ENCODE measurements around the gene ILF2.
"Not testable (repeated sequence)": the region's sequence is repeated elsewhere in the genome, so short reads cannot be mapped to it uniquely, and the experiment has no call there.

ILF2 gene

GRCh38 chr1:153670859-153671627 is at the start of gene ILF2:
Gene ILF2, minus strand, starts transcription at chr1:153670993. Its CDS starts 71 bp downstream, at chr1:153670922.
- Histone ChIP-seq H3K9me3 (ENCODE audit: low read length) (no peaks in the 10 kb centered on the region), H3K9ac (ENCODE audit: low read length) (peak within 1 kb of the TSS; percentile 99), H3K4me1 (ENCODE audit: insufficient read depth, low read length) (peaks cover 13% of the 10 kb centered on the region), H3K36me3 (ENCODE audit: insufficient read depth, low read length) (peaks cover 29% of the 10 kb centered on the region), H3K4me3 (ENCODE audit: low read depth in 1 of 2, low read length in 2 of 2) (peak within 1 kb of the TSS; percentile 75 to 94), H3K27ac (ENCODE audit: low read depth, low read length) (peak within 1 kb of the TSS; percentile 79), H3K27me3 (ENCODE audit: control insufficient read depth in 1 of 2, insufficient read depth in 2 of 2, low read length in 2 of 2) (no peaks in the 10 kb centered on the region)

GRCh38 chr1:153717330-153717729 is 46.5 kb upstream of the ILF2 start:
- H3K9me3 ChIP-seq (ENCODE audit: low read length): no peaks in the 10 kb centered on the region
- no peaks in the 10 kb centered on the region for H3K4me1 ChIP-seq (ENCODE audit: insufficient read depth, low read length)
- H3K9ac ChIP-seq (ENCODE audit: low read length): no peak overlapping the region
- H3K4me3 ChIP-seq (ENCODE audit: low read depth in 1 of 2, low read length in 2 of 2): no peak overlapping the region
- H3K27me3 ChIP-seq (ENCODE audit: control insufficient read depth in 1 of 2, insufficient read depth in 2 of 2, low read length in 2 of 2): no peaks in the 10 kb centered on the region
- H3K27ac ChIP-seq (ENCODE audit: low read depth, low read length): no peak overlapping the region
- no peaks in the 10 kb centered on the region for H3K36me3 ChIP-seq (ENCODE audit: insufficient read depth, low read length)

DNA sequence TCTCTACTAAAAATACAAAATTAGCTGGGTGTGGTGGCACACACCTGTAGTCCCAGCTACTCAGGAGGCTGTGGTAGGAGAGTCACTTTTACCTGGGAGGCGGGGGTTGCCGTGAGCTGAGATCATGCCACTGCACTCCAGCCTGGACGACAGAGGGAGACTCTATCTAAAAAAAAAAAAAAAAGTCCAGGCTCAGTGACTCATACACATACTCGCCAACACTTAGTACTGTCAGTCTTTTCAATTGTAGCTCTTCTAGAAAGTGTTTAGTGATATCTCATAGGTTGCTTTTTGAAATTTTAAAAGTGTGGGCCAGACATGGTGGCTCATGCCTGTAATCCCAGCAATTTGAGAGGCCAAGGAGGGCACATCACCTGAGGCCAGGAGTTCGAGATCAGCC is 45.4 kb upstream of the ILF2 start:
- not testable (repeated sequence) for H3K9ac ChIP-seq (ENCODE audit: low read length); H3K27ac ChIP-seq (ENCODE audit: low read depth, low read length); H3K4me1 ChIP-seq (ENCODE audit: insufficient read depth, low read length); H3K9me3 ChIP-seq (ENCODE audit: low read length); H3K4me3 ChIP-seq (ENCODE audit: low read depth in 1 of 2, low read length in 2 of 2); H3K27me3 ChIP-seq (ENCODE audit: control insufficient read depth in 1 of 2, insufficient read depth in 2 of 2, low read length in 2 of 2); H3K36me3 ChIP-seq (ENCODE audit: insufficient read depth, low read length)

GRCh38 chr1:153711026-153711425 is 40.2 kb upstream of the ILF2 start:
- H3K4me1 ChIP-seq (ENCODE audit: insufficient read depth, low read length): no peaks in the 10 kb centered on the region
- no peak overlapping the region for H3K27ac ChIP-seq (ENCODE audit: low read depth, low read length)
- H3K9me3 ChIP-seq (ENCODE audit: low read length): no peaks in the 10 kb centered on the region
- no peak overlapping the region for H3K9ac ChIP-seq (ENCODE audit: low read length)
- no peaks in the 10 kb centered on the region for H3K36me3 ChIP-seq (ENCODE audit: insufficient read depth, low read length)
- no peak overlapping the region for H3K4me3 ChIP-seq (ENCODE audit: low read depth in 1 of 2, low read length in 2 of 2)
- no peaks in the 10 kb centered on the region for H3K27me3 ChIP-seq (ENCODE audit: control insufficient read depth in 1 of 2, insufficient read depth in 2 of 2, low read length in 2 of 2)

- Histone ChIP-seq H3K9ac (ENCODE audit: low read length) (no peak overlapping the region), H3K9me3 (ENCODE audit: low read length) (no peaks in the 10 kb centered on the region), H3K4me1 (ENCODE audit: insufficient read depth, low read length) (no peaks in the 10 kb centered on the region)
Observed at GRCh38 chr1:153705484-153705883, 34.7 kb upstream of the ILF2 start.

GRCh38 chr1:153699768-153700167 is 29.0 kb upstream of the ILF2 start:
- Histone ChIP-seq H3K27ac (ENCODE audit: low read depth, low read length) (no peak overlapping the region), H3K36me3 (ENCODE audit: insufficient read depth, low read length) (no peaks in the 10 kb centered on the region), H3K4me1 (ENCODE audit: insufficient read depth, low read length) (peaks cover 9% of the 10 kb centered on the region), H3K9ac (ENCODE audit: low read length) (no peak overlapping the region), H3K4me3 (ENCODE audit: low read depth in 1 of 2, low read length in 2 of 2) (no peak overlapping the region), H3K27me3 (ENCODE audit: control insufficient read depth in 1 of 2, insufficient read depth in 2 of 2, low read length in 2 of 2) (no peaks in the 10 kb centered on the region), H3K9me3 (ENCODE audit: low read length) (no peaks in the 10 kb centered on the region)

More at GRCh38 chr1:153705484-153705883, 34.7 kb upstream of the ILF2 start:
- Histone ChIP-seq H3K27me3 (ENCODE audit: control insufficient read depth in 1 of 2, insufficient read depth in 2 of 2, low read length in 2 of 2) (no peaks in the 10 kb centered on the region), H3K4me3 (ENCODE audit: low read depth in 1 of 2, low read length in 2 of 2) (no peak overlapping the region), H3K36me3 (ENCODE audit: insufficient read depth, low read length) (no peaks in the 10 kb centered on the region), H3K27ac (ENCODE audit: low read depth, low read length) (no peak overlapping the region)

- Histone ChIP-seq H3K4me3 (ENCODE audit: low read depth in 1 of 2, low read length in 2 of 2) (peak overlapping the region in 1 of 2 donors; percentile 19), H3K9me3 (ENCODE audit: low read length) (no peaks in the 10 kb centered on the region), H3K4me1 (ENCODE audit: insufficient read depth, low read length) (peaks cover 9% of the 10 kb centered on the region), H3K9ac (ENCODE audit: low read length) (no peak overlapping the region), H3K36me3 (ENCODE audit: insufficient read depth, low read length) (no peaks in the 10 kb centered on the region), H3K27ac (ENCODE audit: low read depth, low read length) (no peak overlapping the region), H3K27me3 (ENCODE audit: control insufficient read depth in 1 of 2, insufficient read depth in 2 of 2, low read length in 2 of 2) (no peaks in the 10 kb centered on the region)
Observed at GRCh38 chr1:153698923-153699714, 28.3 kb upstream of the ILF2 start.

- Histone ChIP-seq H3K27me3 (ENCODE audit: control insufficient read depth in 1 of 2, insufficient read depth in 2 of 2, low read length in 2 of 2) (no peaks in the 10 kb centered on the region), H3K4me1 (ENCODE audit: insufficient read depth, low read length) (peaks cover 9% of the 10 kb centered on the region), H3K27ac (ENCODE audit: low read depth, low read length) (peak overlapping the region; percentile 58), H3K36me3 (ENCODE audit: insufficient read depth, low read length) (no peaks in the 10 kb centered on the region), H3K9ac (ENCODE audit: low read length) (no peak overlapping the region), H3K4me3 (ENCODE audit: low read depth in 1 of 2, low read length in 2 of 2) (no peak overlapping the region), H3K9me3 (ENCODE audit: low read length) (no peaks in the 10 kb centered on the region)
Observed at GRCh38 chr1:153698020-153698922, 27.5 kb upstream of the ILF2 start.

GRCh38 chr1:153697191-153698019 is 26.6 kb upstream of the ILF2 start:
- Histone ChIP-seq H3K4me1 (ENCODE audit: insufficient read depth, low read length) (peaks cover 9% of the 10 kb centered on the region), H3K9ac (ENCODE audit: low read length) (no peak overlapping the region), H3K27ac (ENCODE audit: low read depth, low read length) (peak overlapping the region; percentile 58), H3K4me3 (ENCODE audit: low read depth in 1 of 2, low read length in 2 of 2) (no peak overlapping the region), H3K9me3 (ENCODE audit: low read length) (no peaks in the 10 kb centered on the region), H3K27me3 (ENCODE audit: control insufficient read depth in 1 of 2, insufficient read depth in 2 of 2, low read length in 2 of 2) (no peaks in the 10 kb centered on the region), H3K36me3 (ENCODE audit: insufficient read depth, low read length) (no peaks in the 10 kb centered on the region)

- H3K9ac ChIP-seq (ENCODE audit: low read length): no peak overlapping the region
- no peak overlapping the region for H3K4me3 ChIP-seq (ENCODE audit: low read depth in 1 of 2, low read length in 2 of 2)
- no peaks in the 10 kb centered on the region for H3K9me3 ChIP-seq (ENCODE audit: low read length)
- no peaks in the 10 kb centered on the region for H3K27me3 ChIP-seq (ENCODE audit: control insufficient read depth in 1 of 2, insufficient read depth in 2 of 2, low read length in 2 of 2)
- H3K36me3 ChIP-seq (ENCODE audit: insufficient read depth, low read length): no peaks in the 10 kb centered on the region
- no peak overlapping the region for H3K27ac ChIP-seq (ENCODE audit: low read depth, low read length)
- peaks cover 9% of the 10 kb centered on the region for H3K4me1 ChIP-seq (ENCODE audit: insufficient read depth, low read length)
Observed at GRCh38 chr1:153696741-153697140, 25.9 kb upstream of the ILF2 start.

Data from muscle layer of colon (tissue), 2 donors.